Measurements from ENCODE around the gene ITPKC. TPM values are rescaled to one million over a fixed set of nuclear protein-coding genes. Genes with fewer than 3 reads are reported as not detected.

The ITPKC gene
- total and polyA plus RNA-seq, 2 of the 13 experiments (the other 11 are each of a cell fraction or from before 2014, with no cell fraction given), result 6.9 to 11.2 TPM

DNA sequence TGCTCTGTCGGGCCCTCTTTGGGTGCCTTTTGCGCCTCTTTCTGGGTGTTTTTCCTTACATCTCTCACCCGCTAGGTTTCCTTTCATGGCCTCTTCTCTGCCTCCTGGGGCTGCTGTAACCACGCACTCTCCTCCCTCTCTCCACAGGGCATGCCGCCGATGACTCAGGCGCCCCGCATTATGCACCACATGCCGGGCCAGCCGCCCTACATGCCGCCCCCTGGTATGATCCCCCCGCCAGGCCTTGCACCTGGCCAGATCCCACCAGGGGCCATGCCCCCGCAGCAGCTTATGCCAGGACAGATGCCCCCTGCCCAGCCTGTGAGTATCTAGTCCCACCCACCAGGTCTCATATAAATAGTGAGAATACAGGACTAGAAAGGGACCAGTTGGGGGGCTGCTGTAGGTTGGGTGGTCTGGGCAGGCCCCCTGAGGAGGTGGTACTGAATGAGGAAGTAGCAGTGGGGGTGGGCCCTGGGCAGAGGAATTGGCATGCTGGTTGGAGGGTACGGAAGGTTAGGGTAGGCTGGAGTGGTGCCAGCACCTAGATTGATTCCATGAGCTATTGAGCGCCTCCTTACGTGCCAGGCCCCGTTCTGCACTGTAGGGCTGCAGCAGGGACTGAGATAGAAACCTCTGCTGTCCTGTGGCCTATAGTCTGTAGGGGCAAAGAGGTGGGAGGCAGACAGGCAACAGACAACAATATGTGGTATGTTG lies 46.0 kb downstream of the ITPKC start:
- Histone ChIP-seq H3K36me3 (replicated peaks in 1 of 2; ENCODE audit: control insufficient read depth in 1 of 2, insufficient read depth in 2 of 2, low read length in 2 of 2) (peaks cover 47 to 81% of the 10 kb centered on the region in 2 experiments), H3K9me3 (ENCODE audit: low read length) (no peaks in the 10 kb centered on the region), H3K4me3 (replicated peaks in 1 of 3; ENCODE audit: insufficient read depth in 1 of 3, low read depth in 2 of 3, low read length in 3 of 3) (no peak overlapping the region), H4K20me1 (ENCODE audit: insufficient read depth, low read length) (peaks cover 3% of the 10 kb centered on the region; the same call in 1 of the 2 replicates), H2AFZ (ENCODE audit: low read length) (no peak overlapping the region), H3K79me2 (ENCODE audit: insufficient read depth, low read length) (peaks cover 3% of the 10 kb centered on the region), H3K9ac (ENCODE audit: insufficient read depth, low read depth, low read length) (no peak overlapping the region), H3K27me3 (ENCODE audit: control insufficient read depth in 1 of 2, insufficient read depth in 2 of 2, low read length in 2 of 2) (no peaks in the 10 kb centered on the region), H3K4me2 (ENCODE audit: low read depth, low read length) (no peak overlapping the region), H3K27ac (ENCODE audit: extremely low read length, insufficient read depth, low read length) (no peak overlapping the region), H3K4me1 (ENCODE audit: insufficient read depth, low read length) (no peaks in the 10 kb centered on the region)
- in situ Hi-C loops (cut with HindIII; ENCODE audit: extremely low pct_ligation_motif_present, low pct_unique_long_range_greater_than_20kb) (no loop called here), intact Hi-C loops (cut with micrococcal nuclease; ENCODE audit: unreplicated experiment) (no loop called here)
- ChIA-PET CTCF (ENCODE audit: low intra/inter-chr PET ratio, low total read pairs) (no interaction called here), POLR2A (interaction anchor here (2.6 kb wide), 1 partner anchor 15 kb away, joined by 10 read pairs; the partner anchor contains the start of gene RAB4B)
- TF ChIP-seq RBFOX2 (IDR thresholded peaks at IDR 0.05; ENCODE audit: low read depth, low read length) (0 out of 2 replicates have a peak, but pooled peaks have one; percentile 15), NR2F1 (CRISPR knock-in tag; IDR thresholded peaks at IDR 0.05) (no peak)
- DNase-seq (ENCODE audit: low spot score) (no peak), FAIRE-seq (no peak), ATAC-seq (no peak)
- 97% methylated on average over 14 of the region's 17 CpGs for WGBS (ENCODE audit: low lambda C conversion rate)
- no TSS peak for BruUV-seq (replicated peaks)

DNA sequence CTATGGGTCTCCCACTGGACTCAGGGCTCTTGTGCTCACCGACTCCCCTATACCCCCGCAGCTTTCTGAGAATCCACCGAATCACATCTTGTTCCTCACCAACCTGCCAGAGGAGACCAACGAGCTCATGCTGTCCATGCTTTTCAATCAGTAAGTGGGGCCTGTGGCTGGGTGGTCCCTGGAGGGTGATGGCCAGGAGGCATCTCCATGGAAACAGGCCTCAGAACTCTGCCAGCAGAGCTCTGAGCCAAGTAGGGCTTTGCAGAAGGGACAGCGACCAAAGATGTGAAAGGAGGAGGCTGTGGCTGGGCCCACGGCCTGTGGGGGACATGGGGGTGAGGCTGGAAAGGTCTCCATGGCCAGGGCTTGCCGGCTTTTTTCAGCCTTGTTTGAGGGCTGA lies 46.6 kb downstream of the ITPKC start:
- no peak overlapping the region for H3K9ac ChIP-seq (ENCODE audit: insufficient read depth, low read depth, low read length)
- no peak overlapping the region for H3K4me2 ChIP-seq (ENCODE audit: low read depth, low read length)
- H2AFZ ChIP-seq (ENCODE audit: low read length), result no peak overlapping the region
- H4K20me1 ChIP-seq (ENCODE audit: insufficient read depth, low read length), result no peaks in the 10 kb centered on the region; the same call in 1 of the 2 replicates
- ATAC-seq (no peak), DNase-seq (ENCODE audit: low spot score) (no peak), FAIRE-seq (no peak)
- TF ChIP-seq FOXC1 (CRISPR knock-in tag; IDR thresholded peaks at IDR 0.05; ENCODE audit: borderline replicate concordance) (no peak), RFX5 (IDR thresholded peaks at IDR 0.05; ENCODE audit: low read depth, low read length) (no peak), AGO2 (optimal IDR thresholded peaks at IDR 0.05; ENCODE audit: low read depth, low read length) (peak; percentile 27)
- H3K4me1 ChIP-seq (ENCODE audit: insufficient read depth, low read length), result peaks cover under 1% of the 10 kb centered on the region
- H3K9me3 ChIP-seq (ENCODE audit: low read length), result no peaks in the 10 kb centered on the region
- no peak overlapping the region for H3K4me3 ChIP-seq (replicated peaks in 1 of 3; ENCODE audit: insufficient read depth in 1 of 3, low read depth in 2 of 3, low read length in 3 of 3)
- no TSS peak for BruUV-seq (replicated peaks)
- ChIA-PET POLR2A (interaction anchor here (2.6 kb wide), 1 partner anchor 15 kb away, joined by 10 read pairs; the partner anchor contains the start of gene RAB4B), CTCF (ENCODE audit: low intra/inter-chr PET ratio, low total read pairs) (no interaction called here)
- H3K79me2 ChIP-seq (ENCODE audit: insufficient read depth, low read length), result no peaks in the 10 kb centered on the region
- H3K27ac ChIP-seq (ENCODE audit: extremely low read length, insufficient read depth, low read length), result no peak overlapping the region
- H3K27me3 ChIP-seq (ENCODE audit: control insufficient read depth in 1 of 2, insufficient read depth in 2 of 2, low read length in 2 of 2), result no peaks in the 10 kb centered on the region
- in situ Hi-C loops (cut with HindIII; ENCODE audit: extremely low pct_ligation_motif_present, low pct_unique_long_range_greater_than_20kb) (no loop called here), intact Hi-C loops (cut with micrococcal nuclease; ENCODE audit: unreplicated experiment) (no loop called here)
- 100% methylated on average over 7 of the region's 7 CpGs for WGBS (ENCODE audit: low lambda C conversion rate)
- H3K36me3 ChIP-seq (replicated peaks in 1 of 2; ENCODE audit: control insufficient read depth in 1 of 2, insufficient read depth in 2 of 2, low read length in 2 of 2), result peaks cover 43 to 76% of the 10 kb centered on the region in 2 experiments

All from HepG2 (cell line).